SK-MEL-5 (cell line): ENCODE measurements around the gene AMMECR1. TPM values are rescaled to one million over a fixed set of nuclear protein-coding genes. Genes with fewer than 3 reads are reported as not detected.
"Not testable (repeated sequence)": the region's sequence is repeated elsewhere in the genome, so short reads cannot be mapped to it uniquely, and the experiment has no call there.

Experiments used
- DNase-seq: peaks from one replicate; pipeline ENCODE4 v3.0.0-alpha.2; 2016; ENCODE audit warnings: low read depth, low spot score
- in situ Hi-C: cut with HindIII; loops from 2 replicates; pipeline ENCODE4 v1.10.0; 2016; ENCODE audit warnings: low sequenced_read_pairs, high pct_unique_total_duplicates, low pct_unique_long_range_greater_than_20kb
- small RNA-seq, 2 experiments: library from RNA; depleted of rRNA; stranded (forward); fragments of <200 nt; gene quantifications; one replicate each; pipeline ENCODE3, GENCODE V24; 2014
- total RNA-seq: library from RNA; depleted of rRNA; stranded (reverse); fragments of >200 nt; shearing (Covaris generic); gene quantifications from 2 replicates; pipeline ENCODE4 v1.2.3, GENCODE V29; 2014; rRNA removed

The AMMECR1 gene
- total RNA-seq, 1 experiment from 2014 or later: 10.3 TPM

DNA sequence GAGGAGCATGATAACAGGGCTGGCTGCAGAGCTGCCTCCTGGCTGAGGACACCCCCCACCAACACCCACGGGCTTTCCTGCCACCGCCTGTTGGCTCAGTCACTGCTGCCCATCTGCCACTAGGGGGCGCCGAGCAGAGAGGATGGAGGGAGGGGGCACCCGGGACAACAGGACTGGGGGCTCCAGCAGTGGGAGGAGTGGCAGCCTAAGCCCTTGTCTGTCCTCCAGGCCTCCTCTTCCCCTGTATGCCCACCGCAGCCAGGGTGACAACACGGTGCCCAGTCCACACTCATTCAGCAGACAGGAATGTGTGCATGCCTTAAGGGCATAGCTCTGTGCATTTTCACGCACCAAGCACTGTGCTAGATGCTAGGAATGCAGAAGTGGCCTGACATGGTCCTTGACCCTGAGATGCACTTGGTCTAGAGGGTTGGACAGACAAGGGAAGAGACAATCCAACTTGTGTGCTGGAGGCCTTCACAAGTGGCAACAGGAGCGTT, 149.9 kb downstream of the AMMECR1 start:
- in situ Hi-C loops: no loop called here
- DNase-seq: peak; percentile 60

DNA sequence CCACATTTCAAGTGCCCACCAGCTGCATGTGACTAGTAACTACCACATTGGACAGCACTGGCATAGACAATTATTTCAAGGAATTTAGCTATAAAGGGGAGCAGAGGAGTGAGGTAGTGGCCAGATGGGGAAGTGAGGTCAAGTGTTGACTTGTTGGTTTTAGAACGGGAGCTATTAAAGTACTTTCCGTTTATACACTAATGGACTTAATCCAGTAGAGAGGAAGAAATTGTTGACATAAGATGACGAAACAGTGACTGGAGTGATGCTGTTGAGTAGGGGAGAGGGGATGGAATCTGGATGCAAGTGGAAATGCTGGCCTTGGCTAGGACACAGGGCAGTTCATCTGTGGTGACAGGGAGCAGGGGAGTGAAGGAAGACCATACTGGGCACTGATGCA, 154.4 kb downstream of the AMMECR1 start:
- in situ Hi-C loops: no loop called here
- no peak for DNase-seq

DNA sequence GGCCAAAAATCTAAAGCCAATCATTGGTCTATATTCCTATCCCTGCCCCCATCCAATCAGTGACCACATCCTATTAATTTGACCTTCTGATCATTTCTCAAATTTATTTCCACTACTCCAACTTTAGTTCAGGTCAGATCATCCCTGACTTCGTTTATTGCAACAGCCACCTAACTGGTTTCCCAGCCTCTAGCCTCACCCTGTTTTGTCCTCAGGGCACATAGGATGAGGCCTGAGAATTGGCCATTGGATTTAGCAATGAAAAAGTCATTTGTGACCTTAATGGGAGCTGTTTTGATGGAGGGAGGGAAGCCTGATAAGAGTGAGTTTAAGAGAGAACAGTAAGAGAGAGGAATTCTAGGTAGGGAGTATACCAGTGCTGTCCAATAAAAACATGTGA, 155.0 kb downstream of the AMMECR1 start:
- in situ Hi-C loops: no loop called here
- DNase-seq: no peak

DNA sequence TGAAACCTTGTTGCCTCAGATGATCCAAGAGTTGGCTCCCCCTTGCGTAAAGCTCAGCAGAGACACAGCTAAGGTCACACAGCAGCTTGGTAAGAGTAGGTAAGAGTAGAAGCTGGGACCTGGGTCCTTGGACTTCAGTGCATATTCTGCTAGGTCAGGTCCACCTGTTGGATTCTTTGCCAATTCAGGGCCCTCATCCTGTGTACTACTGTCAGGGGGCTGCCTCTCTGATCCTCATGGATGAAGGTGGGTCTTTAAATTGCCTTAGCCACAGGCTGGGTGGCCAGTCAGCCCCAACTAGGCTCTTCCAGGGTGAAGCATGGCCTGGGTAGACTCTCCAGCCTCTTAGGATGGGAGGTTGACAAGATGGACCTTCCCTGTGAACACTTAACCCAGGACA, 155.8 kb downstream of the AMMECR1 start:
- no peak for DNase-seq
- in situ Hi-C loops: no loop called here

DNA sequence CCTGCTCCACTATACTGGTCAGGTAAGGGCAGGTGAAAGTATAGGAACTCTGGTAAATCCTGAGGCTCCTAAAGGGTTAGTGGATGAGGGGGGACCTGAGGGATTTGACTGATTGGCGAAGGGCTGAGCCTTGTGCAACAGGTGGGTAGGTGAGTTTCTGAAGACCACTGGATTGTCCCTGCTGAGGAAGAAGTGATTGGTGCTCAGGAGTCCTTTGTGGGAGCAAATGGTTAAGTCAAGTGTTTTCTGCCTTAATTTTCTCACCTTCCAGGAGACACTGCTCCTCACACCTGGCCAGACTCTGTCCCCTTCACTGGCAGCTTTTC, 156.6 kb downstream of the AMMECR1 start:
- DNase-seq: no peak
- in situ Hi-C loops: no loop called here

DNA sequence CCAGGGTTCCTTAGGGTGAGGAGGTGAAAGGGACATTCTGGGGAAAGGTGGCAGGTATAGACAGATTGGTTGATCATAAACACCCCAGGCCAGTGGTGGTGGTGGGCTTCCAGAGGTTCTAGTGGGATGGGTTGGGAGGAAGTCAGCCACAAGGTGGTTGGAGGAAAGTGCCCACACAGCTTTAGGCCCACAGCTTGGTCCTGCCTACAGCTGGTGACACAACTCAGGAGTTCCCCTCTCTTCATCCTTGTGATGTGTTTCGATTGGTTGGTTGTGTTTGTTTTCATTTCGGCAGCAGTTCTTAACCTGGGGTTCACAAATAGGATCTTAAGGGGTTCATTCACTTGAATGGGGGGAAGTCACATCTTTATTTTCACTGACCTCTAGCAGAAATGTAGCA, 158.0 kb downstream of the AMMECR1 start:
- in situ Hi-C loops: no loop called here
- DNase-seq: no peak

DNA sequence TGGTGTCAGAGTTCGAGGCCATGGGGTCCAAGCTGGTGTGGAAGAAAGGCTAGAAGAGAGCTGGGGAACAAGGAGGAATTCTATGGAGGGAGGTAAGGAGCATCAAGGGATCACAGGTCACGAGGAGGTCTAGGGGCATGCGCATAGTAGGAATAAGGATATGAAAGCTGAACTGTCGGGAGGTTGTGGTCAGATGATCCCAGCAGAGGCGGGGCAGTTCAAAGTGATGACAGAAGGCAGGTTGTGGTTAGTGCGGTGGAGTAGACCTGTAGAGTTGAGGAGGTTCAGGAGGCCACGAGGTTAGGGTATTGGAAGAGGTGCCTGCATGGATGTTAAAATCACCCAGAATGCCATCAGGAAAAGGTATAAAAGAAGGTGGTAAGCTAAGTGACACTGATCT, 158.7 kb downstream of the AMMECR1 start:
- in situ Hi-C loops: no loop called here
- no peak for DNase-seq

DNA sequence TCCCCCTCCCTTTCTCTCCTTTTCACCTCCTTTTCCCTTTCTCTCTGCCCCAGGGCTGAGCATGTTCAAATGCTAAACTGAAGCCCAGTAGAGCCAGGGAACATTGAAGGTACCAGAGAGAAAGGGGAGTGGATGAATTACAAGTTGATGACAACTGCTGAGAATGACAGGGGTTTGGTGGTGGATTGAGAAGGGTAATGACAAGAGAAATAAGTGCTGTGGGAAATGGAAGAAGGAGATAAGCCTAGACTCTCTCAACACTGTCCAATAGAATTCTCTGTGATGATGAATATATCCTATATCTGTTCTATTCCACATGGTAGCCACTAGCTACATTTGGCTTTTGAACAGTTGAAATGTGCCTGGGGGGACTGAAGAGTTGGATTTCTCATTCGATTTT, 160.4 kb downstream of the AMMECR1 start:
- in situ Hi-C loops: no loop called here
- DNase-seq: no peak

DNA sequence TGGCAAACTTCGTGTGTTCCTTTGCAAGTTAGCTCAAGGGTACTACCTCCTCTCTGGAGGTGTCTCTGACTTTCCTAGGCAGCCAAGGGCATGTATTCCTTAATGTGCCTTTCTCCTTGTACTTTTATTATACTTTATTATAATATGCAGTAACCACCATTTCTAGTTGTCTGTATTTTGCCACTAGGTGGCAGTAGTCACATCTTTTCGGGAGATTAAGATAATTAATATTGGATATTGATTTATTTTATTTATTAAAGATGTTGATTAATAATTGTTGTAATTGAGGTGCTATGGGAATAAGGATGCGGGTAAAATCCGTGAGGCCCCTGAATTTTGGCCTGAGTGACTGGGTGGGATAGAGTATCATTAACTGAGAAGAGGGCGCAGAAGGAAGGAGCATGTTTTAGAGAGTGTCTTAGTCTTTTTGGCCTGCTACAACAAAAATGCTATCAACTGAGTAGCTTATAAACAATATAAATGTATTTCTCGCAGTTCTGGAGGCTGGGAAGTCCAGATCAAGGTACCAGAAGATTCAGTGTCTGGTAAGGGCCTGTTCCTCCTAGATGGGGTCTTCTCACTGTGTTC, 161.6 kb downstream of the AMMECR1 start:
- no peak for DNase-seq
- in situ Hi-C loops: no loop called here

DNA sequence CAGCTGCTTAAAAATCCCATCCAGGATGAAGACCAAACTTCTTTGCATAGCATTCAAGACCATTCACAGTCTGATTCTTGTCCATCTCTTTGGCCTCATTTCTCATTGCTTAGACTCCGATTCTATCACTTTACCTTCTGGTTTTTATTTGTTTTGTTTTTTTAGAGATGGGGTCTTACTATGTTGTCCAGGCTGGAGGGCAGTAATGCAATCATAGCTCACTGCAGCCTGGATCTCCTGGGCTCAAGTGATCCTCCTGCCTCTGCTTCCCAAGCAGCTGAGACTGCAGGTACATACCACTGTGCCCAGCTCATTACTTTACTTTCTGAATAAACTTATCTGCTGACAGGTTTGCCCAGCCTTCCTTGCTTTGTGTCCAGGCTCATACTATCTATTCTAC, 162.1 kb downstream of the AMMECR1 start:
- in situ Hi-C loops: no loop called here
- no peak for DNase-seq

DNA sequence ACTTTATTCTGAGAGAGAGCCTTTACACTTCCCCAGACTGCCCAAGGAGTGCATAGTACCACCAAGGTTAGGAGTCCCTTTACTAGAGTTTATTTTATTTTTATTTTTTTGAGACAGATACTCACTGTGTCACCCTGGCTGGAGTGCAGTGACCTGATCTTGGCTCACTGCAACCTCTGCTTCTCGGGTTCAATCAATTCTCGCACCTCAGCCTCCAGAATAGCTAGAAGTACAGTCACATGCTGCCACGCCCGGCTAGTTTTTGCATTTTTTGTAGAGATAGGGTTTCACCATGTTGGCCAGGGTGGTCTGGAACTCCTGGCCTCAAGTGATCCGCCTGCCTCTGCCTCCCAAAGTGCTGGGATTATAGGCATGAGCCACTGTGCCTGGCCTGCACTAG, 163.6 kb downstream of the AMMECR1 start:
- in situ Hi-C loops, DNase-seq: not testable (repeated sequence)

DNA sequence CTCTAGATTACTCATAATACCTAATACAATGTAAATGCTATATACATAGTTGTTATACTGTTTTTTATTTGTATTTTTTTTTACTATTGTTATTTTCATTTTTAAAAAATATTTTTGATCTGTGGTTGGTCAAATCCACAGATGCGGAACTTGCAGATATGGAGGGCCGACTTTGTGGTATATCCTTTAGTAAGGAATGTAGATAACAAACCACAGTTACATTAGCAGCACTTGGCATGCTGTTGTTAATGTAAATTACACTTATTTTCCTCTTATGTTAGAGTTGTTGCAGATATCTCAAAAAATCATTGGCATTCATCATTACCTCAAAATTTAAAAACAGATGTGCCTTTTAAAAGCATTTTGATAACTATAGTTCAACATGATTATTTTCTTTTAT, 164.0 kb downstream of the AMMECR1 start:
- no peak for DNase-seq
- in situ Hi-C loops: no loop called here

DNA sequence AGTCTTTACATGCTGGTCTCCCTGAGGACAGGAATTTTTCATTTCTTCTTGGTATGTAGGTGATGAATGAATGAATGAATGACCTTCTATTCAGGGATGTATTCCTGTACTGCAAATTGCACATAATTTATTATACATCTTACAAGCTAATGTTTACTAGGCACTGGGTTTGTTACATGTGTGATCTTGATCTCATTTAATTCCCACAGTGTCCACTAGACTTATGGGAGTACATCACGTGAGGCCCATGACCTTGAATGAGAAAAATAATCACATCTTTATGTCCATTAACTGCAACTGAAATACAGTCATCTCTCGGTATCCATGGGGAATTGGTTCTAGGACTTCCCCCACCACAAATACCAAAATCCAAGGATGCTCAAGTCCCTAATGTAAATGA, 164.6 kb downstream of the AMMECR1 start:
- no peak for DNase-seq
- in situ Hi-C loops: no loop called here

DNA sequence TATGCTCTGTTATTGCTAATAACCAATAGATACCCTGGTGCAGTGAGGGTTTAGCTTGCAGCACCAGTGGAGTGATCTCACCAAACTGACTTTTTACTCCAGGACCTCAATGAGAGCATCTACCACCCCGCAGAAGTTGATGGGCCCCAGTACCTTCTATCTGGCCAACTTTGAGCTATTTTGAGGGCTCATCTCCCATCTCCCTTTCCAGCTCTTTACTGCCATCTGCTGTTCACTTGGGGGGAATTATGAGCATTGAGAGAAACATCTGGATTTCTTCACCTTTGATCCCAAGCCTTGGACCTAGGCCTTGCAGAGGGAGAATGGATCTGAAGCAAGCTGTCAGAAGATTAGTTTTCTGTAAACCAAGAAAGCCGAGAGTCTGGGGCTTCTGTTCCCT, 171.4 kb downstream of the AMMECR1 start:
- peak; percentile 67 for DNase-seq
- in situ Hi-C loops: no loop called here

DNA sequence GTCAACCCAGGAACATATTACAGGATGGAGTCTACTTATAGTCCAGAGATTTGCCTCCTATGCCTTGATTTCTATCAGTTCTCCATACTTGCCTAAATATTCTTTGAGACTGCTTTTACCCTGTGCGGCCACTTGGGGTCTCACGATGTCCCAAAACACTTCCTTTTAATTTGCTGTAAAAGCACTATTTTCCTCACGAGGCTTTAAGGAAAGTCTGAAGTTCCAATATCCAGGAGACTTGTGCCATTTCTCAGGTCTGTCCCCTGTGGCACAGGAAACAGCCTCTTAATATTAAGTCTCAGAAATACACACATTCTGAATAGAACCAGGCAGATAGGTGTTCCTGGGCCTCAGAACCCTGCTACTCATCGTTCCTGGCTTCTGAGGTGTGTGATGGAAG, 172.0 kb downstream of the AMMECR1 start:
- in situ Hi-C loops: no loop called here
- peak; percentile 52 for DNase-seq

DNA sequence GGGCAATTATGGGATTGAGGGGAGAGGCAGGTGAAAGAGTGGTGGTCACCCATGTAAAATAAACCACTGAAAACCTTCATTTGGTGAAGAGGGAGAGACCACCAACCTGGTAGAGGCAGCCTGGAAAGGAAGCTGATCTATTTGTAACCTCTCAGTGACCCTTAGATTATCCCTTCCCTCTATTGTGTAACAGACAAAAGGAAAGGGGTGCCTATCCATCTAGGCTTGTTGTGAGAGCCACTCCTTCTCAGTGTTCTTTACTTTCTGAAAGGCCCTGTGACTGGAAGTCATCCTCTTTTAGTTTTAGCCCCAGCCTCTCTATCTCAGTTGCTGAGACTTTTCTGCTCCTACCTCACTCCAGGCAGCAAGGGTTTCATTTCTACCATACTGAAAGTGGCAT, 172.6 kb downstream of the AMMECR1 start:
- in situ Hi-C loops: no loop called here
- no peak for DNase-seq

Small RNA genes lying within 50 kb of the gene (small RNA-seq; reads per million reads assigned to genes)
- gene GNG5P2: 0 to 0.02 reads per million in 2 experiments
- 0.48 to 3.8 reads per million in 2 experiments for gene SNORD96B

Other genes starting within 250 kb of the AMMECR1 start
- gene RTL9, start 40.8 kb upstream of the AMMECR1 start, total RNA-seq: 0.13 and 0.35 TPM in 2 replicates